HEK293 (cell line): ENCODE results near the gene RNF2.

Source experiments
- CTCF ChIP-seq: fragments of 450-650 bp; formaldehyde crosslinking; IDR thresholded peaks from 2 replicates; pipeline ENCODE4 v1.5.1; 2016; ENCODE audit warnings: missing biosample characterization, missing genetic modification characterization
- FEZF1 ChIP-seq: fragments of 450-650 bp; formaldehyde crosslinking; IDR thresholded peaks from 2 replicates; pipeline ENCODE4 v1.5.1; 2016; ENCODE audit warnings: missing biosample characterization, missing genetic modification characterization
- SETDB1 ChIP-seq: IDR thresholded peaks from one replicate; pipeline ENCODE4 v1.6.1; 2017; ENCODE audit warnings: mild to moderate bottlenecking, low read length, moderate library complexity, mixed read lengths; ENCODE audit not compliant: insufficient read length
- ZNF140 ChIP-seq: fragments of 450-650 bp; formaldehyde crosslinking; IDR thresholded peaks from 2 replicates; pipeline ENCODE4 v1.5.1; 2016; ENCODE audit warnings: missing biosample characterization, missing genetic modification characterization
- ZNF354C ChIP-seq: fragments of 450-650 bp; formaldehyde crosslinking; IDR thresholded peaks from 2 replicates; pipeline ENCODE4 v1.5.1; 2016; ENCODE audit warnings: missing biosample characterization, missing genetic modification characterization, low read depth, borderline replicate concordance
- TF ChIP-seq, protein P1 (sequence below): fragments of 450-650 bp; formaldehyde crosslinking; IDR thresholded peaks from 2 replicates; pipeline ENCODE4 v1.5.1; 2016; ENCODE audit warnings: missing biosample characterization, missing genetic modification characterization

- TF ChIP-seq, protein P1, sequence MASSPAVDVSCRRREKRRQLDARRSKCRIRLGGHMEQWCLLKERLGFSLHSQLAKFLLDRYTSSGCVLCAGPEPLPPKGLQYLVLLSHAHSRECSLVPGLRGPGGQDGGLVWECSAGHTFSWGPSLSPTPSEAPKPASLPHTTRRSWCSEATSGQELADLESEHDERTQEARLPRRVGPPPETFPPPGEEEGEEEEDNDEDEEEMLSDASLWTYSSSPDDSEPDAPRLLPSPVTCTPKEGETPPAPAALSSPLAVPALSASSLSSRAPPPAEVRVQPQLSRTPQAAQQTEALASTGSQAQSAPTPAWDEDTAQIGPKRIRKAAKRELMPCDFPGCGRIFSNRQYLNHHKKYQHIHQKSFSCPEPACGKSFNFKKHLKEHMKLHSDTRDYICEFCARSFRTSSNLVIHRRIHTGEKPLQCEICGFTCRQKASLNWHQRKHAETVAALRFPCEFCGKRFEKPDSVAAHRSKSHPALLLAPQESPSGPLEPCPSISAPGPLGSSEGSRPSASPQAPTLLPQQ (tag by site-specific recombination): no peak
- no peak for TF ChIP-seq CTCF
- no peak for TF ChIP-seq FEZF1
- TF ChIP-seq SETDB1: no peak
- TF ChIP-seq ZNF354C (tag by site-specific recombination): no peak
- TF ChIP-seq ZNF140 (tag by site-specific recombination): no peak
Measured at GRCh38 chr1:185045814-185046492, 595 bp downstream of the RNF2 start.
